CD4-positive, alpha-beta T cell treated with Interleukin-17A for 4 hours (primary cell): ENCODE measurements around the gene FAM240B.
A peak's percentile ranks its signal among the peaks of the same experiment; 100 is the strongest.

ENCODE experiments used
- DNase-seq: peaks from one replicate; pipeline ENCODE4 v3.0.0-alpha.2; 2020; ENCODE audit warnings: mixed read lengths

FAM240B gene

GRCh38 chr9:38699337-38699736, 20.6 kb downstream of the FAM240B start:
- DNase-seq, result no peak

DNA sequence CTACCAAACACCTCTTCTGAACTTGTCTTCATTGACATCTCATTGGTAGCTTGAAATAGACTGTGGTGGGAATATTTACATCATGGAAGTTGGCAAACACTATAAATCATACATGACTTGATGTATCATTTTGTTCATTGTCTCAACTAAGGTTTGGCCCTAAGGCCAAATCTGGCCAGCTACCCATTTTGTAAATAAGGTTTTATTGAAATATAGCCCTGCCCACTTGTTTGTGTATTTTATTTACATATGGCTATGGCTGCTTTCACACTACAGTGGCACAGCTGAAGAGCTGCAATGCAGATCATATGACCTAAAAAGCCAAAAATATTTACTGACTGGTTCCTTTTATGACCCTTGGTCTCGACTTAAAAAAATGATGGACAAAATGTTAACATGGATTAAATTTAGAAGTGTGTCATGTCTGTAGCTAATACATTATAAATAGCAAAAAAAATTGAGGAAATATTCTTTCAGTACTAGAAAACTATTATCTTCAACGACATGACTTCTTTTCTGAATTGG, 22.1 kb downstream of the FAM240B start:
- DNase-seq, result no peak

DNA sequence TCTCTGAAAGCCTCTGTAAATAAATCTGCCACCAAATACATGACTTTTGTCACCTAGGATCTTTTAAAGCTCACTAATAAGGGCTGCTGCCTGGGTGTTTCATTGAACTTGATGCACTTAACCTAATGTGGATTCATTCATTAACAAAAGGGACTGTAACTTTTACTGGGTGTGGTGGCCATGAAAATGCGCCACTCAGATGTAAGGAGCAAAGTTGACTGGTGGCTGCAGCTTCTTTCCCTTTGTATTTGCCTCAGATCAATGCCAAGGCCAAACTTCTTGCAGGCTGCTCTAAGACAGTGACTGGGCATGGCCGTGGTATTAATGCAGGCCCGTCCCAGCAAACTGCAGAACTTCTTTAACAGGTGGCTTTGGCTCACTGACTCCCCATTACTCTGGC, 22.9 kb downstream of the FAM240B start:
- no peak for DNase-seq

DNA sequence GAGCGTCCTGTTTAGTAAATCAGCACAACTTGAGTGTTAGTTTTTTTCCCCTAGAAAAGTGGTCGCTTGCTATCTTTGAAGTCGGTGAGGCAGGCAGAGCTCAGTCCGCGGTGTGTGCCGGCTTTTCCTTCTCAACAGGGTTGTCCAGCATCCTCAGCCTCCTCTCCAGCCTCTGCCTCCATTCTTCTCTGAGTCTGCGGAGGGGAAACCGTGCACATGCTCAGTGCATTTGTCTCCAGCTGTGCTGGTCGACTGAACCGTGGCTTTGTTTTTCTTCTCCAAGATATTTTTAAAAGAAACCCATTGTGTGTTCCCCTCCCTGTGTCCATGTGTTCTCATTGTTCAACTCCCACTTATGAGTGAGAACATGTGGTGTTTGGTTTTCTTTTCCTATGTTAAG, 25.3 kb downstream of the FAM240B start:
- DNase-seq, result no peak

- DNase-seq, result no peak
Measured at GRCh38 chr9:38692707-38693106, 27.2 kb downstream of the FAM240B start.

- DNase-seq, result no peak
Measured at GRCh38 chr9:38690574-38690973, 29.4 kb downstream of the FAM240B start.

DNA sequence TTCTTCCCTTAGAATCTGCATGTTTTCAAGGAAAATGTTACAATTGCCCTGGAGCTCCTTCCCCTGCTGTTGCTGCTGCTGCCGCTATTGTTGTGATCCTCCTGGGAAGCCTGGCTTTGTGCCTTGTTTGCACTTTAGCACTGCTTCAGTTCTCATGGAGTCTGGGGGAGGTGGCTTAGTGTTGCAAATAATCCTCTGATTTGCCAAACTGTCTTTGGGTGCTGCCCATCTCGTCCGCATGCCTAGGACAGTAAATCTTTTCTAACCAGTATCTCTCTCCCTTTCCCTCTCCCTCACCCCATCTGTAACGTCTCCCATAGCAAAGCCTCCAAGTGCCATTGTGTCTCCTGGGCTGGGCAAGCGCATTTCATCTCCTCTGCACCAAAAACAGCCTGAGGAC, 30.3 kb downstream of the FAM240B start:
- DNase-seq, result no peak

DNA sequence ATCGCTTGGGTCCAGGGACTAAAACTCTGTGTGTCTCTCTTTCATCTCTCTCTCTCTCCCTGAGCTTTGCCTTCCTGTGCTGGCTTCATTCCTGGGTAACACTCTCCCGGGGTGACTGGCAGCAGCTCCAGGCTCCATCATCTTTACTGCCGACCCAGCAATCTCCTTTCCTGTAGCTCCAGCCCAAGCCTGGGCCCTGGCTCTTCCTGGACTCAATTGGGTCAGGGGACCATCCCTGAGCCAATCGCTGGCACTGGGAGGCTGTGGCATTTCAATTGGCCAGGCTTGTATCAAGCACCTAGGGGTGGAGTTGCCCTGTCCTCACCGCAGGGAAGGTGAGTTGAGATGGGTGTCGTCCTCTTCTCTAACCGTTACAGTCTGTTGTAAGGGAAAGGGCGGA, 31.9 kb downstream of the FAM240B start:
- DNase-seq, result no peak

DNA sequence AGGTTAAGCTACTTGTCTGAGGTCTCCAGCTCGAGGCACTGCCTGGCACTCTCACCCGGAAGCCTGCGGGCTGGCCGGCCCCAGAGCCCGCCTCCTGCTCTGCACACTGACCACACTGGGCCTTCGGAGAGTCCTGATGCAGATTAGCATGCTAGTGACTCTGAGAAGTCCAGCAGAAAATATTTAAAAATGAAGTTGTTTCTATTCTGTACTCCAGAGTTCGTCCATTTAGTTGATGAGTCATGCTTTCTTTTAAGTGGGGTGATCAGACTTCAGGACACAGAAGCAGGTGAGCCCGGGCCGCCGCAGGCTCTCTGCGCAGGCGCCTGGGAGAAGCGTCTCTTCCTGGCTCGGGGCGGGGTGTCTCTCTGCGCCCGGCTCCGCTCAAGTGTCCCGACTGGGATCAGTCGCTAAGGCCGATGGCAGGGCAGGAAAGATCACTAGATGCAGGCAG, 32.5 kb downstream of the FAM240B start:
- DNase-seq, result peak; percentile 44

DNA sequence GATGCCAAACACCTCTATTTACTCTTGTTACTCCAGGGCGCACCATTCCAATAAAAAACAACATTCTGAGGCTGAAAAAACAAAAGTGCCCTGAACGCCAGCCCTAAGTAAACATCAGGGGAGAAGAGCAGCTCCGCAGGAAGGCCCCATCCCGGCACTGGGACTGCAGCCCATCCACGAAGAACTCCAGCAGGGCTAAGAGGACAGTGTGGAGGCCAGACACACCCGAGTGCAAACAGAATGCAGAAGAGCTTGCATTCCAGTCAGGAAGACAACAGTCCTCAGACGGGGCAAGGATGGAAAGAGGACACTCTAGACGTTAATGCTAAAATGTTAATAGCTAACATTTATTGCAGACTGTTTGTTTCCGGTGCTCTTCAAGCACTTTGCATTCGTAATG, 33.0 kb downstream of the FAM240B start:
- no peak for DNase-seq

DNA sequence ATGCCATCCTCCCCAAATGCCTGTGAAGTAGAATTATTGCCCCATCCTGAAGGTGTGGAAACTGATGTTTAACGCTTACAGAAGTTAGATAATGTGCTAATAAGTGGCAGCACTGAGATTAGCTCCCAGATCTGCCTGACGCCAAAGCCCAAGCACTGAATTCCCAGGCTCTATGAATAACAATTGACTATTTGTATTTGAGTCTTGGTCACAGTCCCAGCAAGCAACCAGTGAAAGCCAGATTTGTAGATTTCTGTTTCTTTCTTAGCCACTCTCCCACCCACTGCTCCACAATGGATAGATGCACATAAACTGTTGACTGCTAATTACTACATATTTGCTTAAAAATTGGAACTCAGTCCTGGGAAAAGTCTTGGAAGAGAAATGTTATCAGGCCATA, 34.4 kb downstream of the FAM240B start:
- DNase-seq, result no peak

GRCh38 chr9:38683336-38683735, 36.6 kb downstream of the FAM240B start:
- DNase-seq, result no peak

DNA sequence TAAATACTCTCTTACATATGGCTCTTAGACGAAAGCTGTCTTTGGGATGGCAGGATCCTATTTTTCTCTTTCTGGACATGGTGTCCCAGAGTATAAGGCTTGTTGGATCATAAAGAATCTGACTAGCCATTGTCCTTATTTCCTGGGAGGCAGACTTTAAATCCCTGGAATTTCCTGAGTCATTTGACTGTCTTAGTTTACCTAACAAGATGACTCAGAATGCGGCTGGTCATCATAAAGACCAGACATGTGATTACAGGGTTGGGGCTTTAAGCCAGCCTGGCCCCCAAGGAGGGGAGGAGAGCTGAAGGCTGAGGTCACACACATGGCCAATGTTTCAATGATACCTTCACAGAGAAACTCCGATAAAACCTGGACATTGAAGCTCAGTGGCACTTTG, 37.2 kb downstream of the FAM240B start:
- DNase-seq, result no peak

- DNase-seq, result no peak
Measured at GRCh38 chr9:38681747-38682227, 38.1 kb downstream of the FAM240B start.

GRCh38 chr9:38680837-38681445, 39.0 kb downstream of the FAM240B start:
- no peak for DNase-seq

DNA sequence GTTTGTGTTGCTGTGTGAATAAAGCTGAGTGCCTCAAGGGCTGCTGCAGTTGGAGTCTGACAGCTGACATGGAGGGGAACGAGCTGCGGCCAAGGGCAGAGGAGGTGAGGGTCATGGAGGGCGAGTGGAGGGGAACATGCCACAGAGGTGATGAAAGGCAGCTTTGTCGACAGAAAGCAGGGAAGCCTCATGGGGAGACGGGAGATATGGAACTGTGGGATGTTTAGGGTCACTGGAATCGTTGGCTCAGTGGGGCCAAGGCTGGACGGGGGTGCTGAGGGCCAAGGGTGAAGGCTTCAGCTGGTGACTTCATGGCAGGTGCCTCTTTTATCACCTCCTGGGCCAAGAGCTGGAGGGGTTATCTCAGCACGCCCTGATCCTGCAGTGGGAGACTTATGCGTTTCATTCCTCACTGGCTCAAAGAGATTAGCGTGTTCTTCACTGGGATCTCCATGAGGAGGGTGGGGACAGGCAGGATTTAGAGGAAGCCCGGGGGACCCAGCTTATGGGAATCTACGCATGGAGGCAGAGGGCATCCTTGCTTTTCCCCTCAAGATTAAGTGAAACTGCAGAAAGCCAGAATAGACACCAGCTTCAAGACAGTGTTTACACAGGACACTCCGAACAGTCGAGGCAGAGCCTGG, 42.2 kb downstream of the FAM240B start:
- DNase-seq, result no peak

DNA sequence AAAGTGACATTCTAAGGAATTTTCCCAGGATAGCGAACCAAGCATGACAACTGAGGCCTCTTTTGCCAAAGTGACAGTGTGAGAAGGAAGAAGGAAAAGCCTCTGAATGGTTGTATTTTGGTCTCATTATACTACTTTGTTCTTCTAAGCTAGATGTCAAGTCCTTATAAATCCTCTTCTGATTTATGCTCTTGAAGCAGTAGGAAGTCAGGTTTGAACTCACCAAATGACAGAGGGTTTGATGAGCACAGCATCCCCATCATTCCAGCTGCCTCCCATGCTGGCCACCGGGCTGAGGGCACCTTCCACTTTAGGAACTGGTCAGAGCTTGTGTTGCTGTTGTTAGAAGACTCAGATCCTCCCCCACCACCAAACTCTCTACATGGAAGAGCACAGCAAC, 44.1 kb downstream of the FAM240B start:
- DNase-seq, result no peak

DNA sequence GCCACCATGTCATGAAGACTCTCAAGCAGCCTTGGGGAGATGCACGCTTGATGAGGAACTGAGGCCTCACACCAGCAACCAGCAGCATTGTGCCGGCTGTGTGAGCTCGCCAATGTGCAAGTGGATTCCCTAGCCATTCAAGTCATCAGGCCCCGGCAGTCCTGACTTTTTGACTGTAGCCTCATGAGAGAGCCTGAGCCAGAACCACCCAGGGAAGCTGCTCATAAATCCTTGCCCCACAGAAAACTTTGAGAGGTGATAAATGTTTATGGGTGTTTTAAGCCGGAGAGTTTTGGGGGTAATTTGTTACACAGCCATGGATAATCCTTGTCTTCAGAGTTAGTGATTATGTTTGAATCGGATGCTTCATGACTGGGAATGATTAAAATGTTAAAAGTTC, 44.7 kb downstream of the FAM240B start:
- no peak for DNase-seq

DNA sequence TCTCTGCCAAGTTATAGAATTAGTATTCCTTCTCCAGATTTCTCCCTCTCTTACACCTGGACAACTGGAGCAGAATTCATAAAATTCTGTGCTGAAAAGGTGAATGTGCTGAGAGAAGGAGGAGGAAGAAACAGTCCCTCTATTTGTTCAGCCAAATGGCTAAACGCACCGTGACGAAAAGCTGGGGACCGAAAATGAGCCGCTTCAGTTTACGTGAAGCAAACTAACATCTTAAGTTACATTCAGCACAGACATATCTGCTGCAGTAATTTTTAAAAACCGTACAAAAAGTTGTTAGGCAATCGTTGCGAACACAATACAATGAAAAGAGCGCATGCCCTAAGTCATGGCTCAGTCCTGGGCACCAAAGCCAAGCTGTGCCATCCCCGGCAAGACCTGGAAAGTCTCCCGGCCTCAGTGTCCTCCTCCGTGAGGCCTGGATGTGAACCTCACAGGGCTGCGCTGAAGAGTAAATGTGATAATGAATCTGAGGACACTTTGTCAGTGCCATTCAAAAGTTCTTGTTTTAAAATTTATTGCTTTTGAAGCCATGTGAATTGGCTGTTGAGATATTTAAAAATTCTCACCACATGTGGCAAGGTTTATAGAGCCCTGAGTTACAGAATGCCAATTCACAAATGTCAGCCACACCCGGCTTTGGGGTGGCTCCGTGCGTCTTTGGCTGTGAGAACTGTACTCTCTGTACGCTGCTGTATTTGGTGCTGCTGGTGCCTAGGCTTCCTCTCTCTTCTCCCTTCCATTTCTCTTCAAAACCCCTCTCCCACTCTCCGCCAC, 46.3 kb downstream of the FAM240B start:
- DNase-seq, result no peak

DNA sequence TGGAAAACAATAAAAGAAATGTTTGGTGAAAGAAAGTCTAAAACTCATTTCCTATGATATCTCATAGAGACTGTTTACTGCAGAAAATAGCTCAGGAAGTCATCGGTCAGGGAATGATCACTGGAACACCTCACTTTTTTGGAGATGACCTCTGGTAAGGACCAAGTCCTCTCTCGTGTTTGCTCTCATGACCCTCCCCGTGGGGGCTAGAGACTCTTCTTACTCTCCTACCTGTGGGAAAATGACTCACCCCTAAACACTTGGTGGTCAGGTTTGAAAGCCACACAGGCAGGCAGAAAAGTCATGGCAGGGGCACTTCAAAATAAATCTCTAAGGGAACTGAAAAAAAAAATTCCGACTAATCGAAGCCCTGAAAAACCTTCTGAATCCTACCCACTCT, 48.2 kb downstream of the FAM240B start:
- DNase-seq, result no peak

GRCh38 chr9:38671372-38671731, 48.6 kb downstream of the FAM240B start:
- DNase-seq, result no peak

- DNase-seq, result no peak
Measured at GRCh38 chr9:38670542-38671371, 49.2 kb downstream of the FAM240B start.
